ENCODE data around the gene INHBB.

Gene INHBB

GRCh38 chr2:120347396-120348060 lies 1.6 kb downstream of the INHBB start:
- H3K27ac ChIP-seq, result peak overlapping the region; percentile 65
- no peak for TF ChIP-seq ZFX (IDR thresholded peaks at IDR 0.05; ENCODE audit: borderline replicate concordance)
- TF ChIP-seq CTCF (IDR thresholded peaks at IDR 0.05), result no peak

GRCh38 chr2:120348134-120348736 lies 2.3 kb downstream of the INHBB start:
- peak overlapping the region; percentile 65 for H3K27ac ChIP-seq

GRCh38 chr2:120348737-120349439 lies 3.0 kb downstream of the INHBB start:
- TF ChIP-seq CTCF (IDR thresholded peaks at IDR 0.05) (no peak), ZFX (IDR thresholded peaks at IDR 0.05; ENCODE audit: borderline replicate concordance) (no peak)
- H3K27ac ChIP-seq, result peak overlapping the region; percentile 65

More at GRCh38 chr2:120348134-120348736, 2.3 kb downstream of the INHBB start:
- TF ChIP-seq CTCF (IDR thresholded peaks at IDR 0.05) (no peak), ZFX (IDR thresholded peaks at IDR 0.05; ENCODE audit: borderline replicate concordance) (no peak)

DNA sequence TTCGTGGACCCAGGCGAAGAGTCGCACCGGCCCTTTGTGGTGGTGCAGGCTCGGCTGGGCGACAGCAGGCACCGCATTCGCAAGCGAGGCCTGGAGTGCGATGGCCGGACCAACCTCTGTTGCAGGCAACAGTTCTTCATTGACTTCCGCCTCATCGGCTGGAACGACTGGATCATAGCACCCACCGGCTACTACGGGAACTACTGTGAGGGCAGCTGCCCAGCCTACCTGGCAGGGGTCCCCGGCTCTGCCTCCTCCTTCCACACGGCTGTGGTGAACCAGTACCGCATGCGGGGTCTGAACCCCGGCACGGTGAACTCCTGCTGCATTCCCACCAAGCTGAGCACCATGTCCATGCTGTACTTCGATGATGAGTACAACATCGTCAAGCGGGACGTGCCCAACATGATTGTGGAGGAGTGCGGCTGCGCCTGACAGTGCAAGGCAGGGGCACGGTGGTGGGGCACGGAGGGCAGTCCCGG lies 3.5 kb downstream of the INHBB start:
- TF ChIP-seq CTCF (IDR thresholded peaks at IDR 0.05), result no peak
- no peak for TF ChIP-seq ZFX (IDR thresholded peaks at IDR 0.05; ENCODE audit: borderline replicate concordance)
- no peak overlapping the region for H3K27ac ChIP-seq

DNA sequence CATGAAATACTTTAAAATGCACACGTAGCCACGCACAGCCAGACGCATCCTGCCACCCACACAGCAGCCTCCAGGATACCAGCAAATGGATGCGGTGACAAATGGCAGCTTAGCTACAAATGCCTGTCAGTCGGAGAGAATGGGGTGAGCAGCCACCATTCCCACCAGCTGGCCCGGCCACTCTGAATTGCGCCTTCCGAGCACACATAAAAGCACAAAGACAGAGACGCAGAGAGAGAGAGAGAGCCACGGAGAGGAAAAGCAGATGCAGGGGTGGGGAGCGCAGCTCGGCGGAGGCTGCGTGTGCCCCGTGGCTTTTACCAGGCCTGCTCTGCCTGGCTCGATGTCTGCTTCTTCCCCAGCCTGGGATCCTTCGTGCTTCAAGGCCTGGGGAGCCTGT lies 4.1 kb downstream of the INHBB start:
- TF ChIP-seq CTCF (IDR thresholded peaks at IDR 0.05), result no peak
- no peak for TF ChIP-seq ZFX (IDR thresholded peaks at IDR 0.05; ENCODE audit: borderline replicate concordance)
- H3K27ac ChIP-seq, result no peak overlapping the region

DNA sequence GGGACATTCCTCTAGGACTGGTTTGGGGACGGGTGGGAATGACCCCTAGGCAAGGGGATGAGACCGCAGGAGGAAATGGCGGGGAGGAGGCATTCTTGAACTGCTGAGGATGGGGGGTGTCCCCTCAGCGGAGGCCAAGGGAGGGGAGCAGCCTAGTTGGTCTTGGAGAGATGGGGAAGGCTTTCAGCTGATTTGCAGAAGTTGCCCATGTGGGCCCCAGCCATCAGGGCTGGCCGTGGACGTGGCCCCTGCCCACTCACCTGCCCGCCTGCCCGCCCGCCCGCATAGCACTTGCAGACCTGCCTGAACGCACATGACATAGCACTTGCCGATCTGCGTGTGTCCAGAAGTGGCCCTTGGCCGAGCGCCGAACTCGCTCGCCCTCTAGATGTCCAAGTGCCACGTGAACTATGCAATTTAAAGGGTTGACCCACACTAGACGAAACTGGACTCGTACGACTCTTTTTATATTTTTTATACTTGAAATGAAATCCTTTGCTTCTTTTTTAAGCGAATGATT lies 4.9 kb downstream of the INHBB start:
- TF ChIP-seq CTCF (IDR thresholded peaks at IDR 0.05) (no peak), ZFX (IDR thresholded peaks at IDR 0.05; ENCODE audit: borderline replicate concordance) (no peak)
- H3K27ac ChIP-seq, result no peak overlapping the region
